ENCODE results near the gene UBE2F.

DNA sequence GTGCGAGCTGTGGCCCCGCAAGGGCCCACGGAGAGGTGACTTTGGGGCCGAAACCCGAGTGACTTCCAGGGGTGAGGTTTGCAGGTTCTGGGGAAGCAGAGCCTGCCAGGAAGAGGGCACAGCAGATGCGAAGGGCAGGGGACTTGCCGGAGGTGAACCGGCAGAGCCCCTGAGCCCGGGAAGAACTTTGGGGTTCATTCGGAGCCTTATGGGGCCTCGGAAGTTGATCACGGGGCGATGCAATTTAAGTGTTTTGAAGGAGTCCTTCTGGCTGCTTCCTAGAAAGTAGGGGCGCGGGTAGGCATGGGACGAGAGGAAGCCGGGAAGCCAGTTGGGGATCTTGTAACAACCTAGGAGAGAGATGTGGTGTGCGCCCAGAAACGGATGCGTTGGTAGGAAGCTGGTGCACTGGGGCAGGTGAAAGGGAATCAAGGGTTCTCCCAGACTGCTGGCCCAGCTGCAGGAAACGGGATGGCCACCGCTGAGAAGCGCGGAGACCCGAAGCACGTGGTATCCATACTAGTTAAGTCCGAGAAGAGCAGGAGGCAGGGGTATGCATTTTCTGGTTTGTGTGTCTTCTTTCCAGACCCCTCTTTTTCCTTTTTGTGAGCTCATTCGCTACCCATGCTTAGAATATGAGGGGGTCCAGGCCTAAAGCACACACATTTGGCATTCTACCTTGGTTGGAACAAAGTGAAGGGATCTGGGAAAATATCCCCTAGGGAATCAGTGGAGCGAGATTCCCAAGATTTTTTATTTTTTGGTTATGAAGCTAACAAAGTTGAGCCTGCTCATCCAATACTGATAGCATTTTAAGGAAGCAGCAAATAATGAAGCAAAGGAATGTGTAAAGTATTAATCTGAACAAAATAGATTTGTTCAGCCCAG is 94.7 kb downstream of the UBE2F start:
- TF ChIP-seq ZFX (CRISPR knock-in tag; IDR thresholded peaks at IDR 0.05) (no peak), ZNF239 (CRISPR knock-in tag; IDR thresholded peaks at IDR 0.05) (no peak), MYC (IDR thresholded peaks at IDR 0.05; ENCODE audit: low read depth, low read length) (peak; percentile 76), MYC (CRISPR knock-in tag; IDR thresholded peaks at IDR 0.05; ENCODE audit: borderline replicate concordance, low read depth) (no peak), CC2D1A (IDR thresholded peaks at IDR 0.05) (no peak), WHSC1 (IDR thresholded peaks at IDR 0.05; ENCODE audit: low read length) (no peak), SP1 (CRISPR knock-in tag; IDR thresholded peaks at IDR 0.05) (no peak), ZNF184 (CRISPR knock-in tag; IDR thresholded peaks at IDR 0.05) (no peak), POLR2AphosphoS5 (IDR thresholded peaks at IDR 0.05; ENCODE audit: control insufficient read depth, insufficient read depth, low read depth, low read length) (no peak), ZNF121 (CRISPR knock-in tag; conservative IDR thresholded peaks at IDR 0.05) (no peak)
- TF ChIP-seq, protein P1, sequence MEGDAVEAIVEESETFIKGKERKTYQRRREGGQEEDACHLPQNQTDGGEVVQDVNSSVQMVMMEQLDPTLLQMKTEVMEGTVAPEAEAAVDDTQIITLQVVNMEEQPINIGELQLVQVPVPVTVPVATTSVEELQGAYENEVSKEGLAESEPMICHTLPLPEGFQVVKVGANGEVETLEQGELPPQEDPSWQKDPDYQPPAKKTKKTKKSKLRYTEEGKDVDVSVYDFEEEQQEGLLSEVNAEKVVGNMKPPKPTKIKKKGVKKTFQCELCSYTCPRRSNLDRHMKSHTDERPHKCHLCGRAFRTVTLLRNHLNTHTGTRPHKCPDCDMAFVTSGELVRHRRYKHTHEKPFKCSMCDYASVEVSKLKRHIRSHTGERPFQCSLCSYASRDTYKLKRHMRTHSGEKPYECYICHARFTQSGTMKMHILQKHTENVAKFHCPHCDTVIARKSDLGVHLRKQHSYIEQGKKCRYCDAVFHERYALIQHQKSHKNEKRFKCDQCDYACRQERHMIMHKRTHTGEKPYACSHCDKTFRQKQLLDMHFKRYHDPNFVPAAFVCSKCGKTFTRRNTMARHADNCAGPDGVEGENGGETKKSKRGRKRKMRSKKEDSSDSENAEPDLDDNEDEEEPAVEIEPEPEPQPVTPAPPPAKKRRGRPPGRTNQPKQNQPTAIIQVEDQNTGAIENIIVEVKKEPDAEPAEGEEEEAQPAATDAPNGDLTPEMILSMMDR (IDR thresholded peaks at IDR 0.05 in 2 of 3, conservative IDR thresholded peaks at IDR 0.05 in 1 of 3; ENCODE audit: insufficient read depth in 2 of 3, low read depth in 1 of 3, low read length in 3 of 3) = no peak
- TF ChIP-seq, protein P2, sequence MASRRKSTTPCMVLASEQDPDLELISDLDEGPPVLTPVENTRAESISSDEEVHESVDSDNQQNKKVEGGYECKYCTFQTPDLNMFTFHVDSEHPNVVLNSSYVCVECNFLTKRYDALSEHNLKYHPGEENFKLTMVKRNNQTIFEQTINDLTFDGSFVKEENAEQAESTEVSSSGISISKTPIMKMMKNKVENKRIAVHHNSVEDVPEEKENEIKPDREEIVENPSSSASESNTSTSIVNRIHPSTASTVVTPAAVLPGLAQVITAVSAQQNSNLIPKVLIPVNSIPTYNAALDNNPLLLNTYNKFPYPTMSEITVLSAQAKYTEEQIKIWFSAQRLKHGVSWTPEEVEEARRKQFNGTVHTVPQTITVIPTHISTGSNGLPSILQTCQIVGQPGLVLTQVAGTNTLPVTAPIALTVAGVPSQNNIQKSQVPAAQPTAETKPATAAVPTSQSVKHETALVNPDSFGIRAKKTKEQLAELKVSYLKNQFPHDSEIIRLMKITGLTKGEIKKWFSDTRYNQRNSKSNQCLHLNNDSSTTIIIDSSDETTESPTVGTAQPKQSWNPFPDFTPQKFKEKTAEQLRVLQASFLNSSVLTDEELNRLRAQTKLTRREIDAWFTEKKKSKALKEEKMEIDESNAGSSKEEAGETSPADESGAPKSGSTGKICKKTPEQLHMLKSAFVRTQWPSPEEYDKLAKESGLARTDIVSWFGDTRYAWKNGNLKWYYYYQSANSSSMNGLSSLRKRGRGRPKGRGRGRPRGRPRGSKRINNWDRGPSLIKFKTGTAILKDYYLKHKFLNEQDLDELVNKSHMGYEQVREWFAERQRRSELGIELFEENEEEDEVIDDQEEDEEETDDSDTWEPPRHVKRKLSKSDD (conservative IDR thresholded peaks at IDR 0.05; ENCODE audit: low read length) = no peak
- TF ChIP-seq, protein P3, sequence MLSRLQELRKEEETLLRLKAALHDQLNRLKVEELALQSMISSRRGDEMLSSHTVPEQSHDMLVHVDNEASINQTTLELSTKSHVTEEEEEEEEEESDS (CRISPR knock-in tag; IDR thresholded peaks at IDR 0.05) = no peak

Data from K562 (cell line).